H1 (cell line): ENCODE measurements around the gene ATXN3. TPM values are rescaled to one million over a fixed set of nuclear protein-coding genes. Genes with fewer than 3 reads are reported as not detected.

ENCODE experiments used
- CTCF ChIA-PET: fragments of 300-600 bp; sonication (Branson Sonifier 250); formaldehyde crosslinking; loops from one replicate; lab custom pipeline; 2021; ENCODE audit not compliant: partially characterized antibody; lab: Charles Lee
- POLR2A ChIA-PET: fragments of 300-600 bp; sonication (Branson Sonifier 250); formaldehyde crosslinking; loops from one replicate; lab custom pipeline; 2021; ENCODE audit warnings: inconsistent platforms; ENCODE audit not compliant: partially characterized antibody; lab: Charles Lee
- DNase-seq, 2 experiments: peaks; one replicate each; pipeline versions ENCODE4 v3.0.0 to v3.0.0-alpha.2; 2010 to 2022; ENCODE audit warnings: low spot score in 2 of 2, low read depth in 1 of 2, mixed read lengths in 1 of 2
- FAIRE-seq: peaks from 2 replicates; lab custom pipeline; 2011; peaks lifted over from hg19 to GRCh38; lab: Jason Lieb, UNC
- H2AFZ ChIP-seq: 2 replicates; pipeline ENCODE4 v1.8.1; 2012; ENCODE audit warnings: low read length, inconsistent platforms
- H2AK5ac ChIP-seq: 2 replicates; pipeline ENCODE4 v1.6.1; 2013; ENCODE audit warnings: low read depth, low read length
- H2BK120ac ChIP-seq: replicated peaks from 2 replicates; pipeline ENCODE3; 2013; ENCODE audit warnings: low read depth, low read length, inconsistent platforms
- H2BK12ac ChIP-seq: 2 replicates; pipeline ENCODE4 v1.6.1; 2013; ENCODE audit warnings: low read depth, low read length
- H2BK15ac ChIP-seq: 2 replicates; pipeline ENCODE4 v1.6.1; 2013; ENCODE audit warnings: low read length
- H2BK20ac ChIP-seq: 2 replicates; pipeline ENCODE4 v1.6.1; 2013; ENCODE audit warnings: low read length
- H2BK5ac ChIP-seq: 2 replicates; pipeline ENCODE4 v1.6.1; 2013; ENCODE audit warnings: low read depth, low read length
- H3K14ac ChIP-seq: 2 replicates; pipeline ENCODE4 v1.6.1; 2013; ENCODE audit warnings: inconsistent platforms; ENCODE audit not compliant: insufficient read length
- H3K18ac ChIP-seq: 2 replicates; pipeline ENCODE4 v1.6.1; 2013; ENCODE audit warnings: low read length; ENCODE audit errors: extremely low read depth
- H3K23ac ChIP-seq: 2 replicates; pipeline ENCODE4 v1.6.1; 2013; ENCODE audit warnings: inconsistent platforms; ENCODE audit not compliant: insufficient read length
- H3K23me2 ChIP-seq: 2 replicates; pipeline ENCODE4 v1.6.1; 2013; ENCODE audit warnings: low read depth, low read length
- H3K27ac ChIP-seq: 2 replicates; pipeline ENCODE4 v1.6.1; 2011; ENCODE audit warnings: low read depth, low read length, inconsistent platforms
- H3K27me3 ChIP-seq, 4 experiments: replicated peaks in 1 of 4; 1 replicate in 1 of 4; 2 replicates in 3 of 4; pipeline versions ENCODE4 v1.6.1 to v1.8.1; 2011 to 2013; ENCODE audit warnings: low read length in 3 of 4, mild to moderate bottlenecking in 3 of 4, inconsistent platforms in 2 of 4, mixed read lengths in 2 of 4, moderate library complexity in 1 of 4; ENCODE audit not compliant: control insufficient read depth in 3 of 4, insufficient read depth in 3 of 4; ENCODE audit errors: extremely low read depth in 1 of 4
- H3K36me3 ChIP-seq, 4 experiments: 2 replicates each; pipeline versions ENCODE4 v1.6.1 to v1.8.1; 2011 to 2013; ENCODE audit warnings: mild to moderate bottlenecking in 4 of 4, low read length in 3 of 4, moderate library complexity in 2 of 4, control low read depth in 1 of 4, inconsistent platforms in 1 of 4; ENCODE audit not compliant: insufficient read depth in 4 of 4, control insufficient read depth in 2 of 4
- H3K4ac ChIP-seq: replicated peaks from 2 replicates; pipeline ENCODE3; 2013; ENCODE audit warnings: low read length, low read depth, mixed read lengths, inconsistent platforms; ENCODE audit not compliant: insufficient read length
- H3K4me1 ChIP-seq, 4 experiments: replicated peaks in 1 of 4; 1 replicate in 1 of 4; 2 replicates in 3 of 4; pipeline versions ENCODE4 v1.6.1 to v1.8.1; 2011 to 2013; ENCODE audit warnings: low read length in 3 of 4, inconsistent platforms in 2 of 4, mixed read lengths in 1 of 4; ENCODE audit not compliant: insufficient read depth in 4 of 4, control insufficient read depth in 3 of 4
- H3K4me2 ChIP-seq, 2 experiments: 2 replicates each; pipeline versions ENCODE4 v1.6.1 to v1.8.1; 2011 to 2013; ENCODE audit warnings: low read depth in 2 of 2, low read length in 2 of 2, control low read depth in 1 of 2, inconsistent platforms in 1 of 2, mild to moderate bottlenecking in 1 of 2; ENCODE audit not compliant: insufficient read depth in 1 of 2
- H3K4me3 ChIP-seq, 4 experiments: fragments of 200-600, 300-600 bp in 1 of 4; sonication (generic), shearing (Covaris generic), sonication (Bioruptor Twin) in 1 of 4; 2 replicates each; pipeline versions ENCODE4 v1.5.1 to v1.8.1; 2011 to 2016; ENCODE audit warnings: low read length in 4 of 4, low read depth in 3 of 4, control low read depth in 2 of 4, inconsistent platforms in 2 of 4, mild to moderate bottlenecking in 2 of 4, mixed read lengths in 1 of 4, moderate library complexity in 1 of 4; ENCODE audit not compliant: insufficient read depth in 2 of 4; ENCODE audit errors: extremely low read depth in 1 of 4
- H3K56ac ChIP-seq: replicated peaks from 2 replicates; pipeline ENCODE3; 2013; ENCODE audit warnings: low read depth, mild to moderate bottlenecking, mixed read lengths, low read length, inconsistent platforms; ENCODE audit not compliant: insufficient read length
- H3K79me1 ChIP-seq: 2 replicates; pipeline ENCODE4 v1.6.1; 2013; ENCODE audit warnings: low read depth, low read length, control low read depth
- H3K79me2 ChIP-seq, 2 experiments: 2 replicates each; pipeline versions ENCODE4 v1.6.1 to v1.8.1; 2012 to 2013; ENCODE audit warnings: low read length in 2 of 2, mild to moderate bottlenecking in 2 of 2, inconsistent platforms in 1 of 2; ENCODE audit not compliant: insufficient read depth in 2 of 2, control insufficient read depth in 1 of 2
- H3K9ac ChIP-seq, 4 experiments: replicated peaks in 1 of 4; 1 replicate in 1 of 4; 2 replicates in 3 of 4; pipeline versions ENCODE4 v1.6.1 to v1.8.1; 2011 to 2013; ENCODE audit warnings: low read depth in 3 of 4, low read length in 3 of 4, control low read depth in 2 of 4, mild to moderate bottlenecking in 2 of 4, moderate library complexity in 2 of 4, inconsistent platforms in 1 of 4; ENCODE audit errors: extremely low read depth in 1 of 4
- H3K9me3 ChIP-seq, 2 experiments: 2 replicates each; pipeline versions ENCODE4 v1.6.1 to v1.8.1; 2012 to 2013; ENCODE audit warnings: mild to moderate bottlenecking in 2 of 2, moderate library complexity in 2 of 2, control low read depth in 1 of 2, inconsistent platforms in 1 of 2, low read depth in 1 of 2, low read length in 1 of 2, mixed read lengths in 1 of 2; ENCODE audit not compliant: insufficient read depth in 2 of 2
- H4K20me1 ChIP-seq, 2 experiments: replicated peaks in 1 of 2; 2 replicates each; pipeline versions ENCODE3 to v1.8.1; 2011 to 2013; ENCODE audit warnings: inconsistent platforms in 2 of 2, low read length in 2 of 2, mild to moderate bottlenecking in 1 of 2; ENCODE audit not compliant: insufficient read depth in 2 of 2, control insufficient read depth in 1 of 2
- H4K5ac ChIP-seq: 2 replicates; pipeline ENCODE4 v1.6.1; 2013; ENCODE audit warnings: low read length, low read depth, mixed read lengths, inconsistent platforms; ENCODE audit not compliant: insufficient read length
- H4K8ac ChIP-seq: 2 replicates; pipeline ENCODE4 v1.8.0; 2013; ENCODE audit warnings: mild to moderate bottlenecking, moderate library complexity, low read length, inconsistent platforms; ENCODE audit not compliant: insufficient read depth; ENCODE audit errors: extremely low read depth
- H4K91ac ChIP-seq: replicated peaks from 2 replicates; pipeline ENCODE3; 2013; ENCODE audit warnings: low read length, mixed read lengths, inconsistent platforms; ENCODE audit not compliant: insufficient read length
- CEBPB ChIP-seq: IDR thresholded peaks from 2 replicates; pipeline ENCODE4 v1.6.1; 2012; ENCODE audit warnings: low read depth, low read length
- GABPA ChIP-seq: IDR thresholded peaks from 2 replicates; pipeline ENCODE4 v1.6.1; 2011; ENCODE audit warnings: mild to moderate bottlenecking, low read length, moderate library complexity, borderline replicate concordance; ENCODE audit not compliant: insufficient read depth
- KDM1A ChIP-seq: fragments of 200-600, 300-600 bp; sonication (generic); IDR thresholded peaks from 2 replicates; pipeline ENCODE4 v1.7.1; 2016; ENCODE audit warnings: mild to moderate bottlenecking, low read length, borderline replicate concordance
- MAFK ChIP-seq: IDR thresholded peaks from 2 replicates; pipeline ENCODE4 v1.6.1; 2012; ENCODE audit warnings: low read depth, mild to moderate bottlenecking, improper control_type of control experiment, low read length
- NANOG ChIP-seq: IDR thresholded peaks from 2 replicates; pipeline ENCODE4 v1.6.1; 2011; ENCODE audit warnings: low read length, low read depth, mild to moderate bottlenecking, inconsistent platforms; ENCODE audit not compliant: insufficient read depth, poor library complexity, severe bottlenecking
- NRF1 ChIP-seq: IDR thresholded peaks from 2 replicates; pipeline ENCODE4 v1.6.1; 2011; ENCODE audit warnings: mild to moderate bottlenecking, low read depth, low read length, improper control_type of control experiment
- POLR2AphosphoS5 ChIP-seq: IDR thresholded peaks from 2 replicates; pipeline ENCODE4 v1.6.1; 2011; ENCODE audit warnings: low read depth, low read length
- RBBP5 ChIP-seq: IDR thresholded peaks from 2 replicates; pipeline ENCODE4 v1.7.1; 2012; ENCODE audit warnings: low read depth, mild to moderate bottlenecking, inconsistent platforms, low read length, moderate library complexity, borderline replicate concordance
- RNF2 ChIP-seq: fragments of 200-900, 300-1000 bp; sonication (generic); IDR thresholded peaks from 2 replicates; pipeline ENCODE4 v1.7.1; 2016; ENCODE audit warnings: borderline replicate concordance, low read depth, mild to moderate bottlenecking, antibody characterized with exemption, low read length; ENCODE audit not compliant: poor library complexity, severe bottlenecking; ENCODE audit errors: missing control alignments
- RXRA ChIP-seq: IDR thresholded peaks from 2 replicates; pipeline ENCODE4 v1.6.1; 2011; ENCODE audit warnings: low read depth, mild to moderate bottlenecking, low read length, moderate library complexity; ENCODE audit not compliant: insufficient read depth
- SIX5 ChIP-seq: IDR thresholded peaks from 2 replicates; pipeline ENCODE4 v1.6.1; 2011; ENCODE audit warnings: mild to moderate bottlenecking, low read depth, low read length
- TEAD4 ChIP-seq: IDR thresholded peaks from 2 replicates; pipeline ENCODE4 v1.6.1; 2012; ENCODE audit warnings: low read depth, low read length, inconsistent platforms, mixed read lengths
- polyA plus RNA-seq, 7 experiments: library from polyadenylated mRNA; depleted of rRNA in 3 of 7; stranded (reverse) in 5 of 7; unstranded in 2 of 7; fragments of >200 nt in 5 of 7; fragments of 200-250 nt in 2 of 7; gene quantifications; 1 replicate in 5 of 7; 2 replicates in 1 of 7; 4 replicates in 1 of 7; pipeline versions ENCODE4 v1.2.1 to v1.2.3, GENCODE V29; 2011 to 2013; ENCODE audit warnings: missing spikeins in 2 of 7, mixed read lengths in 2 of 7
- total RNA-seq: library from RNA; stranded (reverse); fragmentation: NEBNext Ultra II Directional; extraction: Animal tissue kit (Norgen Biotek cat#: 25700); gene quantifications from 2 replicates; pipeline ENCODE4 v1.2.1, GENCODE V29; 2021
- TF ChIP-seq, protein P1 (sequence below), 3 experiments: IDR thresholded peaks; 1 replicate in 2 of 3; 2 replicates in 1 of 3; pipeline versions ENCODE4 v1.5.1 to v1.6.1; 2011; ENCODE audit warnings: low read length in 3 of 3, mild to moderate bottlenecking in 3 of 3, inconsistent platforms in 2 of 3, low read depth in 1 of 3, moderate library complexity in 1 of 3; ENCODE audit not compliant: insufficient read depth in 1 of 3; ENCODE audit errors: control extremely low read depth in 1 of 3

Gene ATXN3
- total and polyA plus RNA-seq, 2 of the 8 experiments (the other 6 are each of a cell fraction or from before 2014, with no cell fraction given), result 8.8 to 37.2 TPM

DNA sequence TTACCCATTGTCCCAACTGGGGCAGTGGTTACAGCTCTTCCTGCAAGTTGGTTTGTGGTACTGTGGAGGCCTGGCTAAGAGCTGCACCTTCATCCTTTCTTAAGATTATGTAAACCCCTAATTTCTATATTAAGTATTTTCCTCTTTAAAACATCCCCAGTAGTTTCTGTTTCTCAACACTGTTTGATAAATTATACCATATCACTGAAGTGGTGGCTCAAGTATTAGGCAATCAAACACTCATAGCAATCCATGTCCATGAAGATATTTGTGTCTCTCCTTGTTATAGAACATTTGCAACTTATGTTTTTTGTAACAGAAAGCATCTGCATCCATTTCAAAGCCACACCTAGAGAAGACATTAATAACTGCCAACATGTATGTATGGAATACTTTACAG lies 31.8 kb downstream of the ATXN3 start:
- Histone ChIP-seq H2BK15ac (no peak overlapping the region), H3K4me3 (no peak overlapping the region), H3K36me3 (peaks cover 2 to 41% (median 19%) of the 10 kb centered on the region in 4 experiments), H4K8ac (no peak overlapping the region), H3K79me2 (no peaks in the 10 kb centered on the region), H3K14ac (no peak overlapping the region), H3K79me1 (no peaks in the 10 kb centered on the region), H2BK5ac (no peak overlapping the region), H3K23me2 (no peaks in the 10 kb centered on the region), H3K56ac (no peak overlapping the region), H3K4ac (no peak overlapping the region), H3K23ac (no peak overlapping the region), H4K20me1 (peaks cover 0 to 3% of the 10 kb centered on the region in 2 experiments), H2BK20ac (no peak overlapping the region), H4K91ac (no peak overlapping the region), H2AK5ac (no peak overlapping the region), H3K4me2 (no peak overlapping the region), H3K27me3 (no peaks in the 10 kb centered on the region), H3K9me3 (no peaks in the 10 kb centered on the region), H3K4me1 (no peaks in the 10 kb centered on the region), H3K9ac (no peak overlapping the region), H2BK120ac (no peak overlapping the region), H2BK12ac (no peak overlapping the region), H4K5ac (no peak overlapping the region), H3K27ac (no peak overlapping the region), H3K18ac (no peak overlapping the region), H2AFZ (no peak overlapping the region)
- ChIA-PET CTCF (no interaction called here), POLR2A (no interaction called here)
- DNase-seq (no peak), FAIRE-seq (no peak)
- TF ChIP-seq TEAD4 (no peak), POLR2AphosphoS5 (no peak), CEBPB (no peak), NANOG (no peak), GABPA (no peak), MAFK (no peak), RNF2 (no peak), SIX5 (no peak), NRF1 (no peak), RBBP5 (no peak), RXRA (no peak), KDM1A (no peak)
- TF ChIP-seq, protein P1, sequence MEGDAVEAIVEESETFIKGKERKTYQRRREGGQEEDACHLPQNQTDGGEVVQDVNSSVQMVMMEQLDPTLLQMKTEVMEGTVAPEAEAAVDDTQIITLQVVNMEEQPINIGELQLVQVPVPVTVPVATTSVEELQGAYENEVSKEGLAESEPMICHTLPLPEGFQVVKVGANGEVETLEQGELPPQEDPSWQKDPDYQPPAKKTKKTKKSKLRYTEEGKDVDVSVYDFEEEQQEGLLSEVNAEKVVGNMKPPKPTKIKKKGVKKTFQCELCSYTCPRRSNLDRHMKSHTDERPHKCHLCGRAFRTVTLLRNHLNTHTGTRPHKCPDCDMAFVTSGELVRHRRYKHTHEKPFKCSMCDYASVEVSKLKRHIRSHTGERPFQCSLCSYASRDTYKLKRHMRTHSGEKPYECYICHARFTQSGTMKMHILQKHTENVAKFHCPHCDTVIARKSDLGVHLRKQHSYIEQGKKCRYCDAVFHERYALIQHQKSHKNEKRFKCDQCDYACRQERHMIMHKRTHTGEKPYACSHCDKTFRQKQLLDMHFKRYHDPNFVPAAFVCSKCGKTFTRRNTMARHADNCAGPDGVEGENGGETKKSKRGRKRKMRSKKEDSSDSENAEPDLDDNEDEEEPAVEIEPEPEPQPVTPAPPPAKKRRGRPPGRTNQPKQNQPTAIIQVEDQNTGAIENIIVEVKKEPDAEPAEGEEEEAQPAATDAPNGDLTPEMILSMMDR (IDR thresholded peaks at IDR 0.05; ENCODE audit: control extremely low read depth in 1 of 3, insufficient read depth in 1 of 3, low read depth in 1 of 3, low read length in 3 of 3), result no peak
